HG03354 (cell line): ENCODE data around the gene INHBB.
"Not testable (repeated sequence)": the region's sequence is repeated elsewhere in the genome, so short reads cannot be mapped to it uniquely, and the experiment has no call there.

Experiments
- ATAC-seq: cut with Tn5 transposase; IDR thresholded peaks from one replicate; pipeline ENCODE4 v1.9.1; 2021; ENCODE audit warnings: mild to moderate bottlenecking; ENCODE audit not compliant: unreplicated experiment, poor library complexity, severe bottlenecking

The INHBB gene

GRCh38 chr2:120375251-120376020, 29.5 kb downstream of the INHBB start:
- ATAC-seq: no peak

- no peak for ATAC-seq
These were observed 30.2 kb downstream of the INHBB start for GRCh38 chr2:120376101-120376500.

GRCh38 chr2:120376679-120377640, 31.0 kb downstream of the INHBB start:
- no peak for ATAC-seq

DNA sequence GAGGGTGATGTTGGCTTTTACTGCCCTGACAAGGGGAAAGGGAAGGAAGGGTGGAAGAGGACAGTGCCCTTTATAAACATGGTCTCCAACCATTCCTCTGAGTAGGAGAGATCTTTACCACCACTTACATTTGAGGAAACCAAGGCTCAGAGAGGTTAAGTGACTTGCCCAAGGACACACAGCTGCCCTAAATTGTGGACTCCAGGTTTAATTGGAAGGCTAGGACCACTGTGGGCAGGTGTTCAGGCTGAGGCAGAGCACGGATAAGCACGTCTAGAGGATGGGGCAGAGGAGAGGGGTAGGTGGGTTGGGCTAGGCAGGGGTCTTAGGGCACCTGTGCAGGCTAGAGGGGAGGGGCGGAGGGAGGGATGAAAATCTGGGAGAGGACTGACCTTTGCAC, 32.7 kb downstream of the INHBB start:
- no peak for ATAC-seq

DNA sequence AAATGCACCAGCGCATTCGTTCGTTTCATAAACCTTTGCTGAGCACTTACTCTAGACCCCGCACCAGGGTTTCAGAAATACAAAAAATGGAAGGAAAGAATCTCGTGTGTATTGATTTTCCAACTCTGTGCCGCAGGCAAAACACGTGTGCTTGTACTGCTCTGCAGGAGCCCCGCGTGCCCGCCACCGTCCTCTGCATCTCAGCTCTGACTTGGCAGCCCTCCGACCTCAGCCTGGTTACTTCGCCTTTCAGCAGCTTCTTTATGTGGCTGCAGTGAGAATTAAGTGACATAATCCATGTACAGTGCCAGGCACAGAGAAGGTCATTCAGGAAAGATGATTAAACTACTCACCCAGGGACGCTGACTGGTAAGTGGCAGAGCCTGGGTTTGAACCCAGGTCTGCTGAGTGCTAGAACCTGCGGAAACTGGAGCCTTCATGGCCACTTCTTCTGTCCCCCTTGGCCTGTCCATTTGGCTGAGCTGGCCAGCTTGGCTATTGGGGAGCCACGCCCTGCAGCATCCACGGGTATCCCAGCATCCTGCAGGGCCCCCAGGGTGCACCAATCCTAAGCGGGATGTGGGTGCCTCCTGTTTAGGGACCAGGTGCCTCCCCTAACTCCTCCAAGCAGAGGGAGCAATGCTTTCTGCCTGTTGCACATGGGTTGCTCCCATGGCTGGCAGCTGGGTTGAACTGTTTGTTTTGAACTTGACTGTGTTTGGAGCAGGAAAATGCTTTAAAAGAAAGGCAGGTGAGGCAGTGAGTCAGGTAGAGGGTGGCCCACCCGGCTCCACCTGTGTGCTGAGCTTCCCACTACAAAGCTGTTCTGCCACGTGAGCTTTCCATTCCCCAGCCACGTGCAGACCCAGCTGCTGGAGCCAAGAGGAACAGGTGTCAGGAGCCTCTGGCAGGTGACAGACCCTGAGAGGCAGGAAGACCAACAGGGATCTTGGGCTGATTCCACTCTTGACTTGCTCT, 34.3 kb downstream of the INHBB start:
- ATAC-seq: no peak

- no peak for ATAC-seq
These were observed 35.3 kb downstream of the INHBB start for GRCh38 chr2:120381192-120381591.

GRCh38 chr2:120381661-120382060, 35.7 kb downstream of the INHBB start:
- ATAC-seq: no peak

DNA sequence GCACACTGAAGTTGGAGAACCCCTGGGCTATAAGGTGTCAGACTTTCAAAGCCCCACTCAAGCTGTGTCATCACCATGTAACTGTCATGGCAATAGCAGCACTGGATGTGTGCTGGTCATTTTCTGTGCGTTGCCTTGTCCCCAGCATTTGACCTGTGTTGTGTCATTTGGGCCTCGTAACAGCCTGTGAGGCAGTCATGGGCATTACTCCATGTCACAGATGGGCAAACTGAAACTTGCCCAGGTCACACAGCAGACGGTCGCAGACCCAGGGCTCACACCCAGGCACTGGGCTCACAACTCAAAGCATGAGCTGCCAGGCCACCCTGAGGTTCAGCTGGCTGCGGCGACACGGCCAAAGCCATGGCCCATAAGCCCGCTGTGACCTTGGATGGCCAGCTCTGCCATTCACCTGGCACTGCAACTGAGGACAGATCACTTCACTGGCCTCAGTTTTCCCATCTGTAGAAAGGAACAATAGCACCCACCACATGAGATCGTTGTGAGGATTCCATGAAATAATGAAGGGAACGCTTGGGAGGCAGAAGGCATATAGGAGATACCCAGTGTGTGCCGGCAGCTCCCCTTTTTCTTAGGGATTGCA, 36.7 kb downstream of the INHBB start:
- no peak for ATAC-seq

DNA sequence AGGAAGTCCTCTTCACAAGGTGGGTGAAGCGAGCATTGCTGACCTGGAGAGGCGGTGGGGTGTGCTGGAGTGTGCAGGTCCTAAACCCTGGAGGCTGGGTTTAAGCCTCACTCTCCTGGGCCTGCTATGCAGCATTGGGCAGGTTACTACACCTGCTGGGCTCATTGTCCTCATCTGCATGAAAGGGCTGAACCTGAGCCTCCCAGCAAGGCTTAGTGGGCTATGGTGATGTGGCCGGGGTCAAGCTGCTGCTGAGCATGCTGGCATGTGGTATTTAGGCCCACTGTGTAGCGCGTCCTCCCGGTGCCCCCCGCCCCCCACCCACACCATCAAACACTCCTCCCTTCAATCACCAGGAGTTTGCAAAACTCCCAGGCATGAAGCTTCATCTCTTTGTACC, 37.3 kb downstream of the INHBB start:
- ATAC-seq: no peak

DNA sequence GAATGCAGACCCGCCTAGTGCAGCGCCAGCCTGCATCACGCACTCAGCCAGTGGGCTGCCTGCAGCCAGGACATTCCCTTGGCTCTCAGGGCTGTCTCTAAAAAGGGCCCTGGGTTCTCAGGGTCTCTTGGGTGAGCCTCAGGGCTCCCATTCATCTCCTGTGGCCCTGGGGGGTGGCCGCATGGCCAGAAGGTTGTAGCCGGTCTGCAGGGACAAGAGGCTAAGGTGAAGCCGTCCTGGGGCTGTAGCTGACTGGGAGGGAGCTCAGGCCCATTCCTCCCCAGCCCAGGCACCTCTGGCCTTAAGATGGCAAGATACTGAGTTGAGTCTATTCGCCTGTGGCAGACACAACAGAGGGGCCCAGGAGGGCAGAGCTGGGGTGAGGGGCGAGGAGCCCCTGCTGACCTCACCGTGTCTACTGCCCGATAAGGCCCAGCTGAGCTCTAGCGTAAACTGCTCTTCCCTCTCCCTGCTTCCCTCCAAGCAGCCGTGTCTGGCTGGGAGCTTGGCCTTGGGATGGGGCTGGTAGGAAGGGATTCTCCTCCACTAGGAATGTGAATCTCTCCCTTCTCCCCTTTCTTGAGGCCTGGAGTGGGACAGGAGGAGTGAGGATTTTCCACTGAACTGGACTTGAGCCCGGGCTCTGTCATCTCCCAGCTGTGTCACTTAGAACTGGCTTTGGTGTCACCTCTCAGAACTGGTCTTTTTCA, 37.9 kb downstream of the INHBB start:
- ATAC-seq: no peak

- ATAC-seq: no peak
These were observed 38.8 kb downstream of the INHBB start for GRCh38 chr2:120384486-120385354.

- ATAC-seq: no peak
These were observed 39.6 kb downstream of the INHBB start for GRCh38 chr2:120385355-120386127.

DNA sequence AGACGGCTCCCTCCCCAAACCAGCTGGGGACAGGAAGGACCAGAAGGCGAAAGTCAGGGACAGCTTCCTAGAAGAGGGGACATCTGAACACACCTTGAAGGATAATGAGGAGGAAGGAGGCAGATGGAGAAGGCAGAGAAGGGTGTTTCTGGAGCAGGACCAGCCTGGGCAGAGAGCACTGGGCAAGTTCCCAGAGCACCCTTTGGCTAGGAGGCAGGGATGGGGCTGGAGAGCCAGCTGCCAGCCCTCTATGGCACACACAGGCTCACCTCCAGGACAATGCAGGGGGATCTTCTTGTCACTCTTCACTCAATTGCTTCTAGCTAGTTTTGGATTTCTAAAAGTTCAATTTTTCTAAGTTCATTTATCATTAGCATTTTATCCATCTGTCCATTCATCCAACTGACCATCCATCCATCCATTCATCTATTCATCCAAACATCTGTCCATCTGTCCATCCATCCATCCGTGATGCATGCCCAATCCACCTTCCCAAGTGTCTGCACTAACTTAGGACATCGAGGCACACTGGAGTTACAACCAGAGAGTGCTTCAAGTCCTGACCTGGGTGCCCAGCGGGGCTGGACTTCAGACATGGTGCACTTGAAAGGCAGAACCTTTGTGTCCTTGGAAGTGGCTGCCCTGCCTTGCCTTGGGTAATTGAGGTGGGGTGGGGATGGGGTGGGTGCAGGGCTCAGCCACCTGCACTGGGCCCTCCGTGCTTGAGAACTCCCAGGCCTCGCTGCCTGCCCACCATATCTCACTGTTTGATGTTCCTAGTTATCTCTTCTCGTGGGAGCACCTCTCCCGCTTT, 42.5 kb downstream of the INHBB start:
- ATAC-seq: no peak

DNA sequence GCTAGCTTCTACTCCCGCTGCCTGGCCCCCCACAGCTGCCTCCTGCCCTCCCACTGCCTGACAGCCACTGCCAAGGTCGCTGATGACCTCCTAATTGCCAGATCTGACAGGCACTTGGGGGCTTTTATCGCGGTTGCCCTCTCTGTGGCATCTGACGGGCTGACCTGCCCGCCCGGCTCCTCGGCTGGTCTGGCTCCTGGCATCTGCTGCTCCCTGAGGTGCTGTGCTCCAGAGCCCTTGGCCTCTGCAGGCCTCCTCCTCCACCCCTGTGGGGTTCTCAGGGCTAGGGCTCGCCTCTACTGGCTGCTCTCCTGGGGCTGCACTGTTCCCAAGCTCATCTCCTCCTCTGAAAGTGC, 43.1 kb downstream of the INHBB start:
- ATAC-seq: no peak

- no peak for ATAC-seq
These were observed 44.6 kb downstream of the INHBB start for GRCh38 chr2:120390381-120391055.

GRCh38 chr2:120391382-120391781, 45.4 kb downstream of the INHBB start:
- not testable (repeated sequence) for ATAC-seq
